HCT116 (cell line): ENCODE data around the gene NT5C1A. TPM values are rescaled to one million over a fixed set of nuclear protein-coding genes. Genes with fewer than 3 reads are reported as not detected.

ENCODE experiments used
- ATAC-seq: fragments of 200-7000 bp; cut with Tn5 transposase; 2 replicates; pipeline ENCODE4 v1.9.1; 2020; ENCODE audit warnings: mild to moderate bottlenecking, moderate library complexity
- BruUV-seq: library from RNA; stranded (reverse); fragments of 400-500 nt; replicated peaks from 2 replicates; lab custom pipeline; 2021; lab: Mats Ljungman, UMichigan
- CTCF ChIA-PET: fragments of 300-600 bp; sonication (Branson Sonifier 250); formaldehyde crosslinking; loops from one replicate; lab custom pipeline; 2021; ENCODE audit warnings: antibody characterized with exemption; lab: Charles Lee
- POLR2A ChIA-PET: fragments of 300-600, 350-600 bp; sonication (Branson Sonifier 250); formaldehyde crosslinking; loops from one replicate; lab custom pipeline; 2021; ENCODE audit warnings: antibody characterized with exemption; lab: Charles Lee
- RAD21 ChIA-PET, 2 experiments: fragments of 300-600 bp; sonication (Branson Sonifier 250); formaldehyde crosslinking; loops; one replicate each; lab custom pipeline; 2023; ENCODE audit warnings: low total read pairs in 2 of 2; ENCODE audit not compliant: uncharacterized antibody in 2 of 2, unreplicated experiment in 2 of 2, low non-redundant PET in 1 of 2; lab: Charles Lee
- DNase-seq: peaks from one replicate; pipeline ENCODE4 v3.0.0-alpha.2; 2010; ENCODE audit warnings: low read depth, low spot score
- H2AFZ ChIP-seq: fragments of 200-600 bp; shearing (Covaris generic), sonication (generic); 2 replicates; pipeline ENCODE4 v1.6.1; 2017; ENCODE audit warnings: low read depth, mixed run types, mixed read lengths, antibody characterized with exemption, low read length; ENCODE audit not compliant: poor library complexity, severe bottlenecking
- H3K27ac ChIP-seq: 2 replicates; pipeline ENCODE4 v1.5.1; 2012; ENCODE audit warnings: low read depth, low read length
- H3K27me3 ChIP-seq: fragments of 200-600 bp; sonication (generic); 2 replicates; pipeline ENCODE4 v1.6.1; 2016; ENCODE audit warnings: mixed run types, low read length, mixed read lengths; ENCODE audit not compliant: insufficient read depth
- H3K36me3 ChIP-seq, 2 experiments: fragments of 200-500 bp in 1 of 2; fragments of 200-600 bp in 1 of 2; sonication (Bioruptor generic) in 1 of 2; sonication (generic) in 1 of 2; 2 replicates each; pipeline versions ENCODE4 v1.5.1 to v1.6.1; 2014 to 2016; ENCODE audit warnings: low read length in 2 of 2, inconsistent platforms in 1 of 2, mixed read lengths in 1 of 2, mixed run types in 1 of 2; ENCODE audit not compliant: insufficient read depth in 2 of 2, control insufficient read depth in 1 of 2
- H3K4me1 ChIP-seq, 2 experiments: fragments of 200-600 bp in 1 of 2; sonication (generic) in 1 of 2; 2 replicates each; pipeline versions ENCODE4 v1.5.1 to v1.6.1; 2012 to 2017; ENCODE audit warnings: low read length in 2 of 2, inconsistent platforms in 1 of 2, mild to moderate bottlenecking in 1 of 2, mixed read lengths in 1 of 2, mixed run types in 1 of 2, moderate library complexity in 1 of 2; ENCODE audit not compliant: insufficient read depth in 2 of 2, control insufficient read depth in 1 of 2
- H3K4me2 ChIP-seq: fragments of 200-600 bp; sonication (generic); 2 replicates; pipeline ENCODE4 v1.6.1; 2017; ENCODE audit warnings: mixed run types, low read length, mixed read lengths
- H3K4me3 ChIP-seq, 2 experiments: fragments of 200-600 bp in 1 of 2; sonication (generic) in 1 of 2; replicated peaks in 1 of 2; 2 replicates each; pipeline ENCODE4 v1.5.1; 2011 to 2016; ENCODE audit warnings: low read length in 2 of 2, control low read depth in 1 of 2, low read depth in 1 of 2, mild to moderate bottlenecking in 1 of 2, mixed read lengths in 1 of 2, mixed run types in 1 of 2
- H3K79me2 ChIP-seq: fragments of 200-600 bp; sonication (generic); 2 replicates; pipeline ENCODE4 v1.6.1; 2017; ENCODE audit warnings: mild to moderate bottlenecking, mixed run types, low read length, moderate library complexity, mixed read lengths; ENCODE audit not compliant: insufficient read depth
- H3K9ac ChIP-seq: fragments of 200-600 bp; sonication (generic); 2 replicates; pipeline ENCODE4 v1.6.1; 2016; ENCODE audit warnings: low read length, mixed read lengths
- H3K9me2 ChIP-seq: fragments of 200-600 bp; sonication (generic), shearing (Covaris generic); 2 replicates; pipeline ENCODE4 v1.6.1; 2017; ENCODE audit warnings: mixed run types, mild to moderate bottlenecking, moderate library complexity; ENCODE audit not compliant: insufficient read depth
- H3K9me3 ChIP-seq, 2 experiments: fragments of 200-500 bp in 1 of 2; fragments of 200-600 bp in 1 of 2; sonication (Bioruptor generic) in 1 of 2; sonication (generic) in 1 of 2; 2 replicates each; pipeline ENCODE4 v1.6.1; 2014 to 2017; ENCODE audit warnings: low read length in 2 of 2, mixed read lengths in 2 of 2, inconsistent platforms in 1 of 2, low read depth in 1 of 2, mild to moderate bottlenecking in 1 of 2, mixed run types in 1 of 2, moderate library complexity in 1 of 2; ENCODE audit not compliant: control insufficient read depth in 1 of 2, insufficient read depth in 1 of 2
- H4K20me1 ChIP-seq: fragments of 200-600 bp; sonication (generic), shearing (Covaris generic); 2 replicates; pipeline ENCODE4 v1.6.1; 2017; ENCODE audit warnings: mixed run types, mild to moderate bottlenecking, moderate library complexity; ENCODE audit not compliant: insufficient read depth
- EGR1 ChIP-seq: IDR thresholded peaks from 2 replicates; pipeline ENCODE4 v1.6.1; 2012; ENCODE audit warnings: low read depth
- ELF1 ChIP-seq: IDR thresholded peaks from 2 replicates; pipeline ENCODE4 v1.6.1; 2012; ENCODE audit warnings: low read depth, borderline replicate concordance
- EZH2 ChIP-seq: fragments of 200-600 bp; sonication (generic); IDR thresholded peaks from 2 replicates; pipeline ENCODE4 v1.6.1; 2017; ENCODE audit warnings: antibody characterized with exemption, mixed run types
- EZH2phosphoT487 ChIP-seq: fragments of 200-600 bp; IDR thresholded peaks from 2 replicates; pipeline ENCODE4 v1.6.1; 2018; ENCODE audit warnings: antibody characterized with exemption, borderline replicate concordance
- POLR2A ChIP-seq: IDR thresholded peaks from 2 replicates; pipeline ENCODE4 v1.7.0; 2011; ENCODE audit warnings: borderline replicate concordance; ENCODE audit not compliant: insufficient read depth, insufficient read length; ENCODE audit errors: extremely low read depth
- POLR2AphosphoS5 ChIP-seq: IDR thresholded peaks from 2 replicates; pipeline ENCODE4 v1.6.1; 2011; ENCODE audit warnings: mild to moderate bottlenecking, low read depth, low read length, moderate library complexity
- RAD21 ChIP-seq: IDR thresholded peaks from 2 replicates; pipeline ENCODE4 v1.6.1; 2012; ENCODE audit warnings: low read depth, mild to moderate bottlenecking
- SP1 ChIP-seq: IDR thresholded peaks from 2 replicates; pipeline ENCODE4 v1.6.1; 2012; ENCODE audit warnings: low read depth
- SRF ChIP-seq: IDR thresholded peaks from 2 replicates; pipeline ENCODE4 v1.6.1; 2012; ENCODE audit warnings: low read depth
- ZFX ChIP-seq: fragments of 450-650 bp; IDR thresholded peaks from 2 replicates; pipeline ENCODE4 v1.6.1; 2017
- intact Hi-C: fragments of 100-400 bp; cut with micrococcal nuclease; formaldehyde crosslinking; loops from 2 replicates; pipeline ENCODE4 v1.10.0; 2022
- total RNA-seq: library from RNA; stranded (reverse); gene quantifications from one replicate; pipeline ENCODE4 v1.2.1, GENCODE V29; 2021; ENCODE audit not compliant: unreplicated experiment
- TF ChIP-seq, protein P1 (sequence below): IDR thresholded peaks from 2 replicates; pipeline ENCODE4 v1.6.1; 2012; ENCODE audit warnings: low read depth
- TF ChIP-seq, protein P2 (sequence below), 3 experiments: fragments of 200-600 bp in 1 of 3; sonication (generic) in 1 of 3; IDR thresholded peaks in 2 of 3; conservative IDR thresholded peaks in 1 of 3; 2 replicates each; pipeline ENCODE4 v1.5.1; 2012 to 2017; ENCODE audit warnings: low read depth in 2 of 3, low read length in 2 of 3, antibody characterized with exemption in 1 of 3, borderline replicate concordance in 1 of 3, control low read depth in 1 of 3, mild to moderate bottlenecking in 1 of 3, mixed read lengths in 1 of 3, mixed run types in 1 of 3, moderate library complexity in 1 of 3; ENCODE audit not compliant: insufficient read depth in 1 of 3
- TF ChIP-seq, protein P3 (sequence below): IDR thresholded peaks from 2 replicates; pipeline ENCODE4 v1.6.1; 2012

NT5C1A gene
- total RNA-seq, 1 experiment from 2014 or later, result not detected

DNA sequence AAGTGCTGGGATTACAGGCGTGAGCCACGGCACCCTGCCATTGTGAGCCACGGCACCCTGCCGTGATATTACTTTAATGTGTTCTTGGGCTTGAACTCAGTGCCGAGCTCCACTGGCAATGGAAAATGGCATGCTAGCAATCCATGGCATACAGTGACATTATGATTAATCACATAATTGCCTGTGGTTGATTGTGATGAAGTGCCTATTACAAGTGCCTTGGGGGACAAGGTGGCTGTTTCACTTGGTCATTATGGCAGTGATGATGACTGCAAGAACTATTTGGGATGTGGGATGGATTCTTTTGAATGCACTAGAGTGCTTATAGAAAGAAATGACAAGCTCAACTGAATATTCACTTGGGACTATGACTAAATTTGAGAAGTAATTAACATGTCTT lies 41.6 kb upstream of the NT5C1A start:
- no peaks in the 10 kb centered on the region for H3K4me1 ChIP-seq
- no peak overlapping the region for H3K27ac ChIP-seq
- ATAC-seq (no peak), DNase-seq (no peak)
- no peak for TF ChIP-seq RAD21
- no peak for TF ChIP-seq POLR2AphosphoS5
- no peak overlapping the region for H3K4me3 ChIP-seq
- H3K27me3 ChIP-seq, result peaks cover 4% of the 10 kb centered on the region; the same call in 1 of the 2 replicates
- intact Hi-C loops, result no loop called here
- no peak overlapping the region for H2AFZ ChIP-seq
- ChIA-PET CTCF (interaction anchor here (1.7 kb wide), 1 partner anchor 12 kb away, joined by 4 read pairs; no protein-coding TSS in a partner anchor), POLR2A (no interaction called here), RAD21 (no interaction called here)
- no TSS peak for BruUV-seq
- no peak overlapping the region for H3K9ac ChIP-seq
- no peaks in the 10 kb centered on the region for H3K79me2 ChIP-seq
- H3K9me2 ChIP-seq, result no peaks in the 10 kb centered on the region
- H3K9me3 ChIP-seq, result no peaks in the 10 kb centered on the region
- no peak overlapping the region for H3K4me2 ChIP-seq
- no peaks in the 10 kb centered on the region for H3K36me3 ChIP-seq
- H4K20me1 ChIP-seq, result no peaks in the 10 kb centered on the region

DNA sequence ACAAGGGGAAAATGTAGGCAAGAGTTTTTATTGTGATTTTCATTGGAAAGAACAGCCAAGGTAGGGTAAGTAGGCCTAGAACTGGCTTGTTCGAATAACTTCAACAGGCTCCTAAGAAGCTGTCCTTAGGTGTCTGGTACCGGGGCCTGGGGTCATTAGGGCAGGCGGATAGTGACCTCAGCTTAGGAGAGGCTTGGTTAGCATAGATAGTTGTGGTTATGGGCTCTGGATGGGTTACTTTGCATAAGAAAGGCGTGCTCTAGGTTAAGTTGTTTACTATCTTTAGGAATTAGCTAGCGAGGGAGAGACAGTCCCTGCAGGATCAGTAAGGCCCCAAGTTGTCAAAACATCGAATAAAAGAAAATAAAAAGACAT lies 40.0 kb upstream of the NT5C1A start:
- Histone ChIP-seq H3K9me2 (no peaks in the 10 kb centered on the region), H3K27ac (no peak overlapping the region), H3K9me3 (no peaks in the 10 kb centered on the region), H3K79me2 (no peaks in the 10 kb centered on the region), H4K20me1 (no peaks in the 10 kb centered on the region), H3K9ac (no peak overlapping the region), H3K27me3 (no peaks in the 10 kb centered on the region), H3K36me3 (no peaks in the 10 kb centered on the region), H3K4me2 (no peak overlapping the region), H3K4me1 (no peaks in the 10 kb centered on the region), H3K4me3 (no peak overlapping the region), H2AFZ (no peak overlapping the region)
- ATAC-seq (no peak), DNase-seq (no peak)
- TF ChIP-seq POLR2A (no peak), EZH2 (no peak), ELF1 (no peak), ZFX (no peak), SP1 (no peak), RAD21 (no peak), EZH2phosphoT487 (no peak), EGR1 (no peak), SRF (no peak)
- TF ChIP-seq, protein P1, sequence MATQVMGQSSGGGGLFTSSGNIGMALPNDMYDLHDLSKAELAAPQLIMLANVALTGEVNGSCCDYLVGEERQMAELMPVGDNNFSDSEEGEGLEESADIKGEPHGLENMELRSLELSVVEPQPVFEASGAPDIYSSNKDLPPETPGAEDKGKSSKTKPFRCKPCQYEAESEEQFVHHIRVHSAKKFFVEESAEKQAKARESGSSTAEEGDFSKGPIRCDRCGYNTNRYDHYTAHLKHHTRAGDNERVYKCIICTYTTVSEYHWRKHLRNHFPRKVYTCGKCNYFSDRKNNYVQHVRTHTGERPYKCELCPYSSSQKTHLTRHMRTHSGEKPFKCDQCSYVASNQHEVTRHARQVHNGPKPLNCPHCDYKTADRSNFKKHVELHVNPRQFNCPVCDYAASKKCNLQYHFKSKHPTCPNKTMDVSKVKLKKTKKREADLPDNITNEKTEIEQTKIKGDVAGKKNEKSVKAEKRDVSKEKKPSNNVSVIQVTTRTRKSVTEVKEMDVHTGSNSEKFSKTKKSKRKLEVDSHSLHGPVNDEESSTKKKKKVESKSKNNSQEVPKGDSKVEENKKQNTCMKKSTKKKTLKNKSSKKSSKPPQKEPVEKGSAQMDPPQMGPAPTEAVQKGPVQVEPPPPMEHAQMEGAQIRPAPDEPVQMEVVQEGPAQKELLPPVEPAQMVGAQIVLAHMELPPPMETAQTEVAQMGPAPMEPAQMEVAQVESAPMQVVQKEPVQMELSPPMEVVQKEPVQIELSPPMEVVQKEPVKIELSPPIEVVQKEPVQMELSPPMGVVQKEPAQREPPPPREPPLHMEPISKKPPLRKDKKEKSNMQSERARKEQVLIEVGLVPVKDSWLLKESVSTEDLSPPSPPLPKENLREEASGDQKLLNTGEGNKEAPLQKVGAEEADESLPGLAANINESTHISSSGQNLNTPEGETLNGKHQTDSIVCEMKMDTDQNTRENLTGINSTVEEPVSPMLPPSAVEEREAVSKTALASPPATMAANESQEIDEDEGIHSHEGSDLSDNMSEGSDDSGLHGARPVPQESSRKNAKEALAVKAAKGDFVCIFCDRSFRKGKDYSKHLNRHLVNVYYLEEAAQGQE, result no peak
- TF ChIP-seq, protein P2, sequence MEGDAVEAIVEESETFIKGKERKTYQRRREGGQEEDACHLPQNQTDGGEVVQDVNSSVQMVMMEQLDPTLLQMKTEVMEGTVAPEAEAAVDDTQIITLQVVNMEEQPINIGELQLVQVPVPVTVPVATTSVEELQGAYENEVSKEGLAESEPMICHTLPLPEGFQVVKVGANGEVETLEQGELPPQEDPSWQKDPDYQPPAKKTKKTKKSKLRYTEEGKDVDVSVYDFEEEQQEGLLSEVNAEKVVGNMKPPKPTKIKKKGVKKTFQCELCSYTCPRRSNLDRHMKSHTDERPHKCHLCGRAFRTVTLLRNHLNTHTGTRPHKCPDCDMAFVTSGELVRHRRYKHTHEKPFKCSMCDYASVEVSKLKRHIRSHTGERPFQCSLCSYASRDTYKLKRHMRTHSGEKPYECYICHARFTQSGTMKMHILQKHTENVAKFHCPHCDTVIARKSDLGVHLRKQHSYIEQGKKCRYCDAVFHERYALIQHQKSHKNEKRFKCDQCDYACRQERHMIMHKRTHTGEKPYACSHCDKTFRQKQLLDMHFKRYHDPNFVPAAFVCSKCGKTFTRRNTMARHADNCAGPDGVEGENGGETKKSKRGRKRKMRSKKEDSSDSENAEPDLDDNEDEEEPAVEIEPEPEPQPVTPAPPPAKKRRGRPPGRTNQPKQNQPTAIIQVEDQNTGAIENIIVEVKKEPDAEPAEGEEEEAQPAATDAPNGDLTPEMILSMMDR (IDR thresholded peaks at IDR 0.05 in 2 of 3, conservative IDR thresholded peaks at IDR 0.05 in 1 of 3; ENCODE audit: borderline replicate concordance in 1 of 3, insufficient read depth in 1 of 3, low read depth in 2 of 3, low read length in 2 of 3), result no peak
- TF ChIP-seq, protein P3, sequence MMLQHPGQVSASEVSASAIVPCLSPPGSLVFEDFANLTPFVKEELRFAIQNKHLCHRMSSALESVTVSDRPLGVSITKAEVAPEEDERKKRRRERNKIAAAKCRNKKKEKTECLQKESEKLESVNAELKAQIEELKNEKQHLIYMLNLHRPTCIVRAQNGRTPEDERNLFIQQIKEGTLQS, result no peak
- ChIA-PET RAD21 (no interaction called here), CTCF (interaction anchor here (1.0 to 1.1 kb wide), 2 partner anchors 10 to 54 kb away, joined by 3 to 4 read pairs; no protein-coding TSS in a partner anchor), POLR2A (no interaction called here)
- intact Hi-C loops, result no loop called here
- no TSS peak for BruUV-seq
